Measurements from ENCODE around the gene SFRP2.

- TF ChIP-seq CTCF (IDR thresholded peaks at IDR 0.05): no peak
- no peak for TF ChIP-seq POLR2A (IDR thresholded peaks at IDR 0.05)
- no peak for TF ChIP-seq EP300 (IDR thresholded peaks at IDR 0.05)
- no peak for TF ChIP-seq POLR2AphosphoS5 (IDR thresholded peaks at IDR 0.05)
Measured at GRCh38 chr4:153816542-153816941, 27.7 kb upstream of the SFRP2 start.
